Measurements from ENCODE around the gene MKI67.

- TF ChIP-seq CTCF (IDR thresholded peaks at IDR 0.05) = no peak
- no peak for TF ChIP-seq REST (IDR thresholded peaks at IDR 0.05; ENCODE audit: insufficient read depth in 1 of 2, low read depth in 2 of 2, low read length in 1 of 2)
- TF ChIP-seq POLR2AphosphoS5 (IDR thresholded peaks at IDR 0.05; ENCODE audit: low read depth, low read length) = no peak
- no peak for TF ChIP-seq SIN3A (IDR thresholded peaks at IDR 0.05; ENCODE audit: borderline replicate concordance, insufficient read depth, low read depth, low read length)
- no peak for TF ChIP-seq TCF7L2 (IDR thresholded peaks at IDR 0.05; ENCODE audit: low read depth, low read length)
Measured at GRCh38 chr10:128087146-128087883, 38.9 kb downstream of the MKI67 start.

Data from Panc1 (cell line).